ENCODE measurements around the gene CD7.
A peak's percentile ranks its signal among the peaks of the same experiment; 100 is the strongest.
"Not testable (repeated sequence)": the region's sequence is repeated elsewhere in the genome, so short reads cannot be mapped to it uniquely, and the experiment has no call there.

Gene CD7

DNA sequence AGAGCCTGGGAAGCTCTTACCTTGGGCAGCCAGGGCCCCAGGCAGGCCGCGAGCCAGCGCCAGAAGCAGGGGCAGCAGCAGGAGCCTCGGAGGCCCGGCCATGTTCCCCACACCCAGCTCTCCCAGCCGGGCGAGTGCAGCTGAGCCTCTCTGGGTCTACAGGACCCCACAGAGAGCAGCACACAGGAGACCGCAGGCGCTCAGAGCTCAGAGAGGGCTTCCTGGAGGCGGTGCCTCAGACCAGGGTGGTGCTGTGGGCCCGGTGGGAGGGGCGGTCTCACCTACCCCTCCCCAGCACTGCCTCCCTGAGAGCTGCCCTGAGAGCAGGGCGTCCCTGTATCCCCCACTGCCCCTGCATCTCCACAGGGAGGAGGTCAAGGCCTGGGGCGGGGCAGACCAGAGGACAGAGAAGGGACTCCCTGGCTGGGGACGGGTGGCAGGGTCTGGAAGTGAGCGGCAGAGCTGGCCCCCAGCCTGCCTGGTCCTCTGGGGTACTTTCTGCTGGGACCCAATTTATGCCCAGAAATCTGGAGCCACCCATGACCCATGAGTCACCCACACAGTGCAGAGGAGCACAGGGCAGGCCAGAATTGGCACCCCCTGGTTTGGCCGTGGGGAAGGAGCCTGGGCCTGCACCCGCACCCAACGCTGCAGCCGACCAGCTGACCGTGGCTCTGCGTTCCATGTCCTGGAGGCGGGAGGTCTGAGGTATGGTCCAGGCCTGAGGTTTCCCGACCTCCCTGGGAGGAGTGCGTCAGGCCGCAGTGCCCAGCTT is at the start of gene CD7:
TSS of gene CD7 (minus strand) at position 215 of the 775 bp plus-strand sequence. CDS start at position 102, 113 bp downstream.
- DNase-seq = peak; percentile 74

GRCh38 chr17:82366749-82367148 is 49.3 kb upstream of the CD7 start:
- no peak for DNase-seq

DNA sequence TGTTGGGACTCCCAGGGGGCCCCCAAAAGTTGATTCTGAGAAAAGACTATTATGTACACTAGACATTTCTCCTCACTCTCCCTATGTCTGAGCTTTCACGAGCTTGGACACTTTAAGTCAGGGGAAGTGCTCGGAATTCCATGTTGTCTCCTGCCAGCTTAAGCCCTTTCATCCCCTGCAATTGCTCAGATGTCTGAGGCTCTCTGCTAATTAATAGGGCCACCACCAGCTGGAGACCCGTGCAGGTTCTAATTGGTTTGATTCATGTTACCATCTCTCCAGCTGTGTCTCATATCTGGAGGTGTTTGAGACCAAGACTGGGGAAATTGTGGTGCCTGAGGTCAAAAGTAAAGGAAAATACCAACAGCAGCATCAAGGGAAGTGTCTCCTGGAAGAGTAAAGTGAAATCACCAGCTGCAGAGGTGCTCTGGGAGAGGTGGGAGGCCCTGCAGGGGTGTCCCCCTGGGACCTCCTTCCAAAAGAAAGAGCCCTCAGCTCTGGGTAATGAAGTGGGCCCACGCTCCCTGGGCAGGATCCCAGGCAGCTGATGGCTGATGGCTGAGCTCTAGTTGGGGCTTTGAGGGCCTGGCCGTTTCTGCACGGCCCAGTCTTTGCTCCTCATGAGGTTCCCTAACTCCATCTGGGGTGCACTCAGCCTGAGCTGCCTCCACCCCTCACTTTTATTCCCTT is 48.3 kb upstream of the CD7 start:
- no peak for DNase-seq

GRCh38 chr17:82361885-82362633 is 44.7 kb upstream of the CD7 start:
- DNase-seq = no peak

DNA sequence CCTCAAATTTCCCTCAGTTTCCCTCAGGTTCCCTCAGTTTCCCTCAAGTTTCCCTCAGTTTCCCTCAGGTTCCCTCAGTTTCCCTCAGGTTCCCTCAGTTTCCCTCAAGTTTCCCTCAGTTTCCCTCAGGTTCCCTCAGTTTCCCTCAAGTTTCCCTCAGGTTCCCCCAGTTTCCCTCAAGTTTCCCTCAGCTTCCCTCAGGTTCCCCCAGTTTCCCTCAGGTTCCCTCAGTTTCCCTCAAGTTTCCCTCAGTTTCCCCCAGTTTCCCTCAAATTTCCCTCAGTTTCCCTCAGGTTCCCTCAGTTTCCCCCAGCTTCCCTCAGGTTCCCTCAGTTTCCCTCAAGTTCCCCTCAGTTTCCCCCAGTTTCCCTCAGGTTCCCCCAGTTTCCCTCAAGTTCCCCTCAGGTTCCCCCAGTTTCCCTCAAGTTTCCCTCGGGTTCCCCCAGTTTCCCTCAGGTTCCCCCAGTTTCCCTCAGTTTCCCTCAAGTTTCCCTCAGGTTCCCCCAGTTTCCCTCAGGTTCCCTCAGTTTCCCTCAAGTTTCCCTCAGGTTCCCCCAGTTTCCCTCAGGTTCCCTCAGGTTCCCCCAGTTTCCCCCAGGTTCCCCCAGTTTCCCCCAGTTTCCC is 42.2 kb upstream of the CD7 start:
- DNase-seq = not testable (repeated sequence)

- DNase-seq = no peak
Measured at GRCh38 chr17:82358465-82359350, 41.3 kb upstream of the CD7 start, which contains the start of gene TEX19. Gene TEX19 (plus strand): TSS chr17:82359247. CDS start chr17:82362151, 2,904 bp downstream.

GRCh38 chr17:82357394-82357793 is 40.0 kb upstream of the CD7 start:
- no peak for DNase-seq

GRCh38 chr17:82356845-82357355 is 39.5 kb upstream of the CD7 start:
- DNase-seq = no peak

DNA sequence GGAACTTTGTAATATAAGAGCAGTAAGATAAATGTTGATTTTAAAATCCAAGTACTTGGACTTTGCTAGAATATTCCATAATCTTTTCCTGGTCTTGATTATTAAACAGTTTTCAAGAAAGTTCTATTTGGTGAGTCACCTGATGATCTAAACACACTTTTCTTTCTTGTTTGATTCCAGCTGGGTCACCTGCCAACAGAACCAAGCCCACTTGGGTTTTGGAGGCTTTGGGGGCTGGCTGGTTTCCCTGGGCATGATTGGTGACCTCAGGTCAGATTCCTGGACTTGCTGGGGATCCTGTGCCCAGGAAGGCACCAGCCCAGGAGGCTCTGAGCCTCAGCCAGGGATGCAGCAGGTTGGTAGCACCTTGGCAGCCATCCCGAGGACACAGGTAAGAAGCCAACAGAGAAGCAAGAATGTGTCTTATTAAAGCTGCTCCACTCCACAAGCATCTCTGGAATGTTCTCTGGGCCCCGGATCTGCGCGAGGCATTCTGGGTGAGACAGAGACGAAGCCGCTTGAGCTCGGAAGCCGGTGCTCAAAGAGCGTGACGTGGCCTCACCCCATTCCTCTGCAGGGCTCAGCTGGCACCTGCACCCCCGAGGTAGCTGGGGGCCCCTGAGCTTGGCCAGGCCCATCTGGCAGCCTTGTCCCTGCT is 38.5 kb upstream of the CD7 start:
- no peak for DNase-seq

DNA sequence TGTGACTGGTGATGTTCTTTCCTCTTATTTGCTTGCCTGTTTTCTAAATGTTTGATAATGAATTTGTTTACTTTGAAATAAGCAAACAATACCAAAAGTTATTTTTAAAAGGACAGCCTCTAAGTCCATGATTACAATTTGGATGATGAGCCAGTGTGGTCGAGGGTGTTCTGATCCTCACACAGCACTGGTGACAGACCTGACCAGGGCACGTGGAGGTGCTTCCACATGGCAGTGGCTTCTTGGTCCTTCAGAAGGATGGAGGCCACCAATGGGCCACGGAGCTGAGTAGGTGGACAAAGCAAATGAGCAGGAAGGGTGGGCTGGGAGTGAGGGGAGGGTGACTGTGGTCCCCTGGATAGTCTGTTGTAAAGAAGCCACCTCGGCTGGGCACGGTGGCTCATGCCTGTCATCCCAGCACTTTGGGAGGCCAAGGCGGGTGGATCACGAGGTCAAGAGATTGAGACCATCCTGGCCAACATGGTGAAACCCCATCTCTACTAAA is 37.4 kb upstream of the CD7 start:
- DNase-seq = no peak

DNA sequence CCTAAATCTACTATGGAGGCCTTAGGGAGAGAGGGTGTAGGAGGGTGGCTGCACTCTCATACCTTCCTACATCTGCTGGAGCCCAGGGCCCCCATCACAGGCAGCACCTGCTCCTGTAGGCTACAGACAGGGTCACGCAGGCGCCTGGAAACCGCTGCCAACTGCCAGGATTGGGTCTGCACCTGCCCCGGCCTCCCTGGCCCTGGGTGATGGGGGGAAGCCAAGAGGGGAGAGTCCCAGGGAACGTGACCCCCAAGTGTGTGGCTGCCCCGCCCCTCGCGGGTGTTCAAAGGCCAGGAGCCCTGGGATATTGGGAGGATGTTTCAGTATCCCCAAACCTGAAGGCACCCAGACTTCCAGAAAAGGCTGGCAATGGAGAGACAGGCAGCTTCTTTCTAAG is 36.1 kb upstream of the CD7 start:
- no peak for DNase-seq

DNA sequence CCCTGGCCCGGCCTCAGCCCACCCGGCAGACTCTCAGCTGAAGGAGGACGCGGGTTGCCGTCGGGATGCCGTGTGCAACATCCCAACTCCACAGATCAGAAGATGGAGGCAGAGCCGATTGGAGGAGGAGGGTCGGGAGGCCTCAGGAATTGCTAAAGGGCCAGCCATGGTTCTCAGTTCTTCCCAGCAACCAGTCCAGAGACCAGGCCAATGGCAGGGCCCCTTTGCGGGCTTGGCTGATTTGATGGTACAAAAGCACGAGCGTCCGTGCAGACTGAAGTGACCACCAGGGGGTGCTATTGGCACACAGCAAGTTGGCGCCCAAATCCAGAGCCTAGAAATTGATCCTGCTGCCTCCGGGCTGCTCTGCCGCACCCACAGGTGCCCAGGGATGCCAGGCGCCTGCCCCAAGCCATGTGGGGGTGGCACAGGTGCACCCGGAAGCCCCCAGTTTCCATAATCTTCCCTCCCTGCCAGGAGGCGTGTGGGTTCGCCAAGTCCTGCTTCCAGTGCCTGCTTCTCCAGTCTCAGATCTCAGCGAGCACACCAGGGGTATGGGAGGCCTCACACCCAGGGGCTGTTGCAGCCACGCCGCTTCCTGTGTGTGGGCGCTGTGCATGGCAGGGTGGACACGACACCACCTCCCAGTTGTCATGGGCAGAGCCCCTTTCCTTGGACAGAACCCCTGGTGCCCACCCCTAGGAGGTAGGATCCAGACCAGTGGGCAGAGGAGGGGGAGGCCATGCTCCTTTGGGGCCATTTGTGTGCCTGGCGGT is 34.5 kb upstream of the CD7 start:
- DNase-seq = peak; percentile 83

- no peak for DNase-seq
Measured at GRCh38 chr17:82351254-82351712, 33.9 kb upstream of the CD7 start.

DNA sequence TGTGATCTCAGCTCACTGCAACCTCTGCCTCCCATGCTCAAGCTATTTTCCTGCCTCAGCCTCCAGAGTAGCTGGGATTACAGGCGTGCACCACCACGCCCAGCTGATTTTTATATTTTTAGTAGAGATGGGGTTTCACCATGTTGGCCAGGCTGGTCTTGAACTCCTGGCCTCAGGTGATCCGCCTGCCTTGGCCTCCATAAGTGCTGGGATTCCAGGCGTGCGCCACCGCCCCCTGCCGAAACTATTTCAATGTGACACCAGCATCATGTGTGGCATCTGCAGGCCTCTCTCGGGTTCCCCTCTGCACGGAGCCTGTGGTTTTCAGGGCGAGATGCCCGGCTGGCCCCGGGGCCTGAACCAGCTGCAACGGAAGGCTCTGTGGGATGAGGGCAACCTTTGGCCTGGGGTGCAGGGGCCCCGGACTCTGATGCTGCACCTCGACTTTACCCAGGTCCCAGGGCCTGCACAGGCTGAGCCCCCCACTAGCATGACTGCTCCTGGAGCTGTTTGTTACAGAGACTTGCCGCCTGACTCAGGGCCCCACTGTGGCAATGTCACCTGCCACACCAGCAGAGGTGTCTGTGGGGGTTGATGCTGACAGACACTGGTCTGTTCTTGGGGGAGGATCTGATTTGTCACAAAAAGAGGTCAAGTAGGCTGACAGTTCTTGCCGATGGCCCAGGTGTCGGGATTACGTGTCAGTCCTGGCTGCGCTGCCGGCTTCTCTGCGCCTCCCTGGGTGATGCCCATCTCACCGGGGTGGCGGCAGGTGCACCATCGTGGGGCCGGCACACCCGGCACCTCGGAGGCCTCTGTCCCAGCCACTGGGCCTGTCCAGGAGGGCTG is 33.0 kb upstream of the CD7 start:
- DNase-seq = peak; percentile 64

DNA sequence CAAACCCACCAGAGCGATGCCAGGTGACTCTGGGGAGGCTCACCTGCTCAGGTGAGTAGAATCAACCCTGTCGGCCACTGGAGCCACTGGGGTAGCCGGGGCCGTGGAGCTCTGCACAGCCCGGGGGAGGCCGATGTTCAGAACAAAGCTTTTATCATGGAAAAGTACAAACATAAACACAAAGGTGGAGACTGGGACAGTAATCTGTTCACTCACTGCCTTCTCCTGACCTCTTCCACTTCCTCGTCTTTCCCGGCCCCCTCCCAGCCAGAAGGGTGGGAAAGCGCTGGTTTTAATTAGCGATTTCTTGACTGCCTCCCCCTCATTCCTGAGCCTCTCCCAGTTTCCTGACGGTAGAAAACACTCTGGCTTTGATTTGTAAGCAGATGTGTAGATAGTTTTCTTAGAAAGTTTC is 31.9 kb upstream of the CD7 start:
- no peak for DNase-seq

- DNase-seq = no peak
Measured at GRCh38 chr17:82348866-82349265, 31.5 kb upstream of the CD7 start.

DNA sequence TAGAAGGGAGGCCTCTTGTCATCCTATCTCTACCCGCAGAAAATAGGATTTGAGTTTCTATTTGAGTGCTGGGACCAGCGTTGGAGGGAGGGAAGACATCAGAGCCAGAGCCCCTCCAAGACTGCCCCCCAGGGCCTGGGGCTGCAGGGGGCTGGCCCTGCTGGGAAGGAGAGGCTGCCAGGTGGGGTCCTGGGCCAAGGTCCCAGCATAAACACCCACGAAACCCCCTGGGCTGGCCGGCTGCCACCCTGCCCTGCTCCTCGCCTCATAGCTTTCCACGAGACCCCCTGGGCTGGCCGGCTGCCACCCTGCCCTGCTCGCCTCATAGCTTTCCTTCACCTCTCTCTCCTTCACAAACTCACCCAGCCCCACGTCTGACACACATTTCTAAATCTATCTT is 31.0 kb upstream of the CD7 start:
- DNase-seq = no peak

DNA sequence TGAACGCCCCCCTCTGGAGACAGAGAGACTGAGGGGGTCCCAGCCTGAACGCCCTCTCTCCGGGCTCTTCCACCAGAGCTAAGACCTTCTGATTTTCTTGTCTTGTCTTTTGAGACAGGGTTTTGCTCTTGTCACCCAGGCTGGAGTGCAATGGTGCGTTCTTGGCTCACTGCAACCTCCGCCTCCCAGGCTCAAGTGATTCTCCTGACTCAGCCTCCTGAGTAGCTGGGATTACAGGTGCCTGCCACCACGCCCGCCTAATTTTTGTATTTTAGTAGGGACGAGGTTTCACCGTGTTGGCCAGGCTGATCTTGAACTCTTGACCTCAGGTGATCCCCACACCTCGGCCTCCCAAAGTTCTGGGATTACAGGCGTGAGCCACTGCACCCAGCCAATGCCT is 30.6 kb upstream of the CD7 start:
- not testable (repeated sequence) for DNase-seq

Data from stimulated activated CD4-positive, alpha-beta T cell treated with anti-CD3 and anti-CD28 coated beads, Interleukin-1b, Interleukin-23, amount 100 ng/mL, for 48 hours (primary cell).